ENCODE results near the gene NBAS. TPM values are rescaled to one million over a fixed set of nuclear protein-coding genes. Genes with fewer than 3 reads are reported as not detected.

Gene NBAS
- polyA plus RNA-seq, 1 experiment, result 35.6 TPM

GRCh38 chr2:15367715-15368114, 193.4 kb downstream of the NBAS start:
- CTCF ChIA-PET, result no interaction called here
- no peak for DNase-seq (ENCODE audit: low read depth)

GRCh38 chr2:15367205-15367604, 193.9 kb downstream of the NBAS start:
- ChIA-PET CTCF (no interaction called here), POLR2A (no interaction called here)
- H3K36me3 ChIP-seq (ENCODE audit: control insufficient read depth, insufficient read depth, low read length), result peaks cover 2% of the 10 kb centered on the region; the same call in 1 of the 2 replicates
- DNase-seq (ENCODE audit: low read depth), result no peak
- no peak for TF ChIP-seq CTCF (IDR thresholded peaks at IDR 0.05; ENCODE audit: insufficient read depth, low read depth, low read length)
- no peak overlapping the region for H3K4me3 ChIP-seq (ENCODE audit: low read depth, low read length)
- no peaks in the 10 kb centered on the region for H3K27me3 ChIP-seq (ENCODE audit: control insufficient read depth, insufficient read depth, low read length)

More at GRCh38 chr2:15367715-15368114, 193.4 kb downstream of the NBAS start:
- H3K36me3 ChIP-seq (ENCODE audit: control insufficient read depth, insufficient read depth, low read length), result peaks cover 2% of the 10 kb centered on the region; the same call in 1 of the 2 replicates
- TF ChIP-seq CTCF (IDR thresholded peaks at IDR 0.05; ENCODE audit: insufficient read depth, low read depth, low read length), result no peak
- POLR2A ChIA-PET, result no interaction called here
- H3K4me3 ChIP-seq (ENCODE audit: low read depth, low read length), result no peak overlapping the region
- no peaks in the 10 kb centered on the region for H3K27me3 ChIP-seq (ENCODE audit: control insufficient read depth, insufficient read depth, low read length)

- CTCF ChIA-PET, result no interaction called here
- TF ChIP-seq CTCF (IDR thresholded peaks at IDR 0.05; ENCODE audit: insufficient read depth, low read depth, low read length), result no peak
- POLR2A ChIA-PET, result no interaction called here
- no peak overlapping the region for H3K4me3 ChIP-seq (ENCODE audit: low read depth, low read length)
- no peaks in the 10 kb centered on the region; the same call in 1 of the 2 replicates for H3K36me3 ChIP-seq (ENCODE audit: control insufficient read depth, insufficient read depth, low read length)
- no peaks in the 10 kb centered on the region for H3K27me3 ChIP-seq (ENCODE audit: control insufficient read depth, insufficient read depth, low read length)
- no peak for DNase-seq (ENCODE audit: low read depth)
These were observed 195.7 kb downstream of the NBAS start for GRCh38 chr2:15365411-15365810.

- no peak for TF ChIP-seq CTCF (IDR thresholded peaks at IDR 0.05; ENCODE audit: insufficient read depth, low read depth, low read length)
- H3K4me3 ChIP-seq (ENCODE audit: low read depth, low read length), result no peak overlapping the region
- ChIA-PET CTCF (no interaction called here), POLR2A (no interaction called here)
- H3K36me3 ChIP-seq (ENCODE audit: control insufficient read depth, insufficient read depth, low read length), result no peaks in the 10 kb centered on the region; the same call in 1 of the 2 replicates
- DNase-seq (ENCODE audit: low read depth), result no peak
- no peaks in the 10 kb centered on the region for H3K27me3 ChIP-seq (ENCODE audit: control insufficient read depth, insufficient read depth, low read length)
These were observed 196.6 kb downstream of the NBAS start for GRCh38 chr2:15364561-15364960.

GRCh38 chr2:15363734-15364133, 197.4 kb downstream of the NBAS start:
- no peaks in the 10 kb centered on the region; the same call in 1 of the 2 replicates for H3K36me3 ChIP-seq (ENCODE audit: control insufficient read depth, insufficient read depth, low read length)
- no peak overlapping the region for H3K4me3 ChIP-seq (ENCODE audit: low read depth, low read length)
- CTCF ChIA-PET, result no interaction called here
- no peak for TF ChIP-seq CTCF (IDR thresholded peaks at IDR 0.05; ENCODE audit: insufficient read depth, low read depth, low read length)
- POLR2A ChIA-PET, result no interaction called here
- no peak for DNase-seq (ENCODE audit: low read depth)
- H3K27me3 ChIP-seq (ENCODE audit: control insufficient read depth, insufficient read depth, low read length), result no peaks in the 10 kb centered on the region

All from BJ (cell line).